ENCODE results near the gene RPP40.
"Not testable (repeated sequence)": the region's sequence is repeated elsewhere in the genome, so short reads cannot be mapped to it uniquely, and the experiment has no call there.

Gene RPP40, protein sequence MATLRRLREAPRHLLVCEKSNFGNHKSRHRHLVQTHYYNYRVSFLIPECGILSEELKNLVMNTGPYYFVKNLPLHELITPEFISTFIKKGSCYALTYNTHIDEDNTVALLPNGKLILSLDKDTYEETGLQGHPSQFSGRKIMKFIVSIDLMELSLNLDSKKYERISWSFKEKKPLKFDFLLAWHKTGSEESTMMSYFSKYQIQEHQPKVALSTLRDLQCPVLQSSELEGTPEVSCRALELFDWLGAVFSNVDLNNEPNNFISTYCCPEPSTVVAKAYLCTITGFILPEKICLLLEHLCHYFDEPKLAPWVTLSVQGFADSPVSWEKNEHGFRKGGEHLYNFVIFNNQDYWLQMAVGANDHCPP

DNA sequence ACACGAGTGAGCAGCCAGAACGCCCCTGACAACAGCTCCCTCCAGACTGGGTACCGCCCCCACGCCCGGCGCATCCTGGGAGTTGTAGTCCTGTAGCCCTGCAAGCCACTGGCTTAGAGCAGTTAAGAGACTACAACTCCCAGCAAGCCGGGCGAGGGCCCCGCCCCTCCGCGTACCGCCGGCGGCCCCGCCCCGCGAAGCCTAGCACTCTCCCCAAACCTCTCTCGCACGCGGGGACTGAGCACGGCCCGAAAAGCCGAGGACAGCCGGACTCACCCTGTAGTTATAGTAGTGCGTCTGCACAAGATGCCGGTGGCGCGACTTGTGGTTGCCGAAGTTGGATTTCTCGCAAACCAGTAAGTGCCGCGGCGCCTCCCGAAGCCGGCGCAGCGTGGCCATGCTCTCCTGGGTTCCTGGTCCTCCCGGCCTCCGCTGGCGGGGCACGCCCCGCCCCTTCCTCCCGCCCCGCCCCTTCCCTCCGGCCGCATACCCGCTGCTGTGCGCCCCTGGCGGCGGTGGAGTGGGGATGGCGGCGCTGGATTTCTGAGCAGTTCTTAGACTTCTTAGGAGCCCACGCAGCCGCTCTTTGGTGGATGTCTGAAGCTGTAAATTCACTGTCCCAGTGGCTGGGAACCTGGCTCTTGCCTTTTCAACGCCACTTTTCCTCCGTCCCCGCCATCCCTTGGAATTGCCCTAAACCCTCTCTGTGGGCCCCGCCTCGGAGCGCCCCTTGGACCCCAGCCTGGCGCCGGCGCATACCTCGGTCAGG, at the start of gene RPP40:
RPP40 (minus strand) TSS at position 434 of the 769 bp plus-strand sequence; CDS start at position 399, 35 bp downstream.
- peak; percentile 95 for DNase-seq

DNA sequence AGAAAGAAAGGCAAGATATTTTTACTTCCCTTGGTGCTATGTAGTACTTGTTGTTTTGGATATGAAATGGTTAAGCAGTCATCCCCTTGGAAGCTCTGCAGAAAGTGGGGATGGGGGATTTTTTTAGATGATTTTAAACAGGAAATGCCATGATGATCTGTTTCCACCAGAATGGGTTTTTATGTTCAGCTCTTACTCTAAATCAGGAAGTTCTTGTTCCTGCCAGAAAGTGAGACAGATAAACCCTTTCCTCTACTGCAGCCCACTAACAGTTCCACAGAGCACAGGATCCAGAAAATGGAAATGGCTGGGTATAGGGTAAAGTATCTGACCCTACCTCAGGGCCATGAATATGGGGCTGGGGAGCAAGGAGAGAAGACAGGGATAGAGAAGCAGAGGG, 49.2 kb upstream of the RPP40 start:
- DNase-seq: no peak

DNA sequence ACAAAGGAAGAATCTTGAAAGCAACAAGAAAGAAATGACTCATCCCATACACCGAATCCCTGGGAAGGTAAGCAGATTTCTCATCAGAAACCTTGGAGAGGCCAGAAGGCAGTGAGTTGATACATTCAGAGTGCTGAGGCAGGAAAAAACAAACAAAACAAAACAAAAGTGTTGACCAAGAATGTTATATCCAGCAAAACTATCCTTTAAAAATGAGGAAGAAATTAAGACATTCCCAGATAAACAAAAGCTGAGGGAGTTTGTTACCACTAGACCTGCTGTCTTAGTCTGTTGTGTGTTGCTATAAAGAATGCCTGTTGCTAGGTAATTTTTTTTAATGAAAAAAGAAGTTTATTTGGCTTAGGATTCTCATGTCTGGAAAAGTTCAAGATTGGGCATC, 47.6 kb upstream of the RPP40 start:
- DNase-seq: no peak

DNA sequence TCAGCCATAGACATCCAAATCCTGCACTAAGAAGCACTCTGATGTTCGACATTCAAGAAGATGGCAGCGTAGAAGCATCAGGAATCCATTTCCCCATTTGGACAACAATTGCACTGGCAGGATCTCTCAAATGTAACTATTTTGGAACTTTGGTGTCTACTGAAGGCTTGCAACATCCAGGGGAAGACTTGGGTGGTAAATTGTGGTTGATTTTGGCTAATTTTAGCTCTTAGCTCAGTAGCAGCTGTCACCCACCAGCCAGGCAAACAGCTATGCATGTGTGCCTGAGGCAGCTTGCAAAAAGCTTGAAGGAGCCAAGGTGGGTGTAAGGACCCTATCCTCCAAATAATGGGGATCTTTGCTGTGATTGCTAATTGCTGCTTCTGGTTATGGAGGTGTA, 46.2 kb upstream of the RPP40 start:
- DNase-seq: no peak

DNA sequence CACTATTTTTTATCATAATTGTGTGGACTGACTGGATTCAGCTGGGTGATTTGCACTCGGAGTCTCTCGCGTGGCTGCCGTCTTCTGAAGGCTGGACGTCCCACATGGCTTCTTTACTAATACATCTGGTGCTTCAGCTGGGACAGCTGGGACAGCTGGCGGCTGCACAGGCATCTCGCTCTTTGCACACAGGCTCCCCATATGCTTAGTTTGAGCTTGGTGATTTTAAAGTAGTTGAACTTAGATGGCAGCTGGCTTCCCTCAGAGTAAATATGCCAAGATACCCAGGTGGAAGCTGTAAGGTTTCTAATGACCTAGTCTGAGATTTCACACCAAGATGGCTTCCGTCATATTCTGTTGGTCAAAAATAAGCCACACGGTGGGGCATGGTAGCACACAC, 42.6 kb upstream of the RPP40 start:
- DNase-seq: no peak

DNA sequence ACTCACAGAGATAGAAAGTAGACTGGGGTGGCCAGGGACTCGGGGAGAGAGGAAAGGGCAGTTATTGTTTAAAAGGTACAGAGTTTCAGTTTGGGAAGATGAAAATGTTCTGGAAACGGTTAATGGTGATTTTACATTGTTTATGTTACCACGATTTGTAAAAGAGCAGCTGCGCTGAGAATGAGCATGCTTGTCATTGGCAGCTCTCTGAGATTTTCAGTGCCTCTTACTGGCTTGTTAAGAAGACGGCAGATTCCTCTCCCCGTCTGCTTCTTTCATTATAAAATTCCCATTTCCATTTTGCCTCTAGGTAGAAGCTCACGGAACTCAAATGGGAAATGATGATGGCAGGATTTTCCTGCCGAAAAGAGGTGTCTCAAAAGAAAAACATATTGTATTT, 41.6 kb upstream of the RPP40 start:
- DNase-seq: no peak

DNA sequence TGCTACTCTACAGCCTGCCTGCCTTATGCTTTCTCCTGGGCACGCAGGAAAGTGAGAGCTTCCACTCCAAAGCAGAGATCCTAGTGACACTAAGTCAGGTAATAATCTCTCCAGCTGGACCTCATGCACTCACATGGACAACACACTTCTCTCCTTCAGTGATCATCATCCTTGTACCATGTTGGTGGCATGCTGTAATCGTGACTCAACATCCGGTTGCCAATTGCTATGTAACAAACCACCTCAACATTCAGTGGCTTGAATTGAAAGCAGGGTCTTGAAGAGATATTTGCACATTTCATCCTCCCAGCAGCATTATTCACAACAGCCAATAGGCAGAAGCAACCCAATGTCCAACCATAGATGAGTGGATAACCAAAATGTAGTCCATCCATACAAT, 41.0 kb upstream of the RPP40 start:
- DNase-seq: no peak

DNA sequence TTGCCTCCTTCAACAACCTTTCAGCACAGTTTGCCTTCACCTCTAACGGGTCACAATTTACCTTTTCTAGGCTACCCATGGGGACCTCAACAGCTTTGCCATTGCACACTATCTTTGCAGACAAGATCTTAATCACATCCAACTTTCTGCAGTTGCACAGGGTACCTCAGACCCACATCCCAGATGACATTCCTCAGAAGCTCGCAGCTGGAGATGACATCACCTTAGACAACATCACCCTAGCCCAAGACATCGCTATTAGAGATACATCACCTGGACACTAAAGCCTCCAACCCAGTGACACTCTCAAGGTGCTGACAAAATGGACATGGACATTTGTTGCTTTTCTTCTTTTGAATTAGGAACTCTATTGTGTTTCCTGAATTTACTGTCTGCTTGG, 38.6 kb upstream of the RPP40 start:
- DNase-seq: no peak

DNA sequence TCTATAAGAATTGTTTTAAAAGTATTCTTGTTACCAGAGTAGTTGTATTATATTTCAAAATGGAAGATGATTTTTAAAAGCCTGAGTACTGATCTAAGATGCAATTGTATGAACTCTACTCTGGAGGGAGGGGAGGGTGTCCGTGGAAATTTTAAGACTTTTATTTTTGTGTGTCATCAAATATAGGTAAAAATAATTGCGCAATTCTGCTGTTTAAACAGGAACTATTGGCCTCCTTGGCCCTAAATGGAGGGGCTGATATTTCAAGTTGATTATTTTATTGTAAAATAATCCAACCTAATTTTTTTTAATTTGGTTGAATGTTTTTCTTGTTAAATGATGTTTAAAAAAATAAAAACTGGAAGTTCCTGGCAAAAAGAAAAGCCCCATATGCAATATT, 38.1 kb upstream of the RPP40 start:
- no peak for DNase-seq

DNA sequence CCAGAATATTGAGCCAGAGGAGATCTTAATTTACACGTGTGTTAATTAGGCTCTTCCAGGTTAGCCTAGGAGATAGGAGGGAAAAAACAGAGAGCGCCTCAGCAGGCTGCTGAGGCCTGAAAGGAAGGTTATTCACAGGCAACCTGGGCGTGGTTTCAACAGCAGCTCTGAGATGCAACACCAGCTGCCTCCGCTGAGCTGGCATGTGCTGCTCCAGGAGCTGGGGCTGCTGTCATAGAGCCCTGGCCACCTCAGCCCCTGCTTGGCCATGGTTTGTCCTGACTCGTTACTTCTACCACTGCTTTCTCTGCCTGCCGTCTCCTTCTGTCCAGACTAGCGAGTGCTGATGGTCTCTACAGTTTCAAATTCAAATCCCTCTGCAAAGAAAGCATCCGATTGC, 32.4 kb upstream of the RPP40 start:
- DNase-seq: peak; percentile 30

DNA sequence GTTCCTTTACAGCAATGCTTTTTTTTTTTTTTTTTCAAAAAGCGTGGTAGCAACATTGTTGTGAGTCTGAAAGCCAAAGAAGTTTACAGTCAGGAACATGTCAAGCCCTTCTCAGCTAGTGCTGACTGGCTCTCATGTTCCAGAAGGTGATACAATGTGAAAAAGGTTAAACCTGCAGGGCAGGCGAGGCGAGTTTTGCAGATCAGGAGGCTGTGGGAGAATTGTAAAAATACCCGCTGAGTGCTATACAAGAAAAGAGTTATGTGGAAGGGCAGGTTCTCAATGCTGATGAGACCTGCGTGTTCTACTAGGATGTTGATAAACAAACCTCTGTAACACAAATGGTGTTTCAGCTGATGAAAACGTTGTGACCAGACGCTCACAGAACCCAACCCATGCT, 30.9 kb upstream of the RPP40 start:
- DNase-seq: no peak

DNA sequence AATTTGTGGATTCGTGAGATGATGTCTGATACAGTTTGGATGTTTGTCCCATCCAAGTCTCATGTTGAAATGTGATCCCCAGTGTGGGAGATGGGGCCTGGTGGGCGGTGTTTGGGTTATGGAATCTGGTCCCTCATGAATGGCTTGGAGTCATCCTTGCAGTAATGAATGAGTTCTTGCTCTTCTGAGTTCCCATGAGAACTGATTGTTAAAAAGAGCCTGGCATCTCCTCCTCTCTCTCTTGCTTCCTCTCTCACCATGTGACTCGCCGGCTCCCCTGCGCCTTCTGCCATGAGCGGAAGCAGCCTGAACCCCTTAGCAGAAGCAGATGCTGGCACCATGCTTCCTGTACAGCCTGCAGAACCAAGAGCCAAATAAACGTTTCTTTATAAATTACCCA, 30.5 kb upstream of the RPP40 start:
- no peak for DNase-seq

DNA sequence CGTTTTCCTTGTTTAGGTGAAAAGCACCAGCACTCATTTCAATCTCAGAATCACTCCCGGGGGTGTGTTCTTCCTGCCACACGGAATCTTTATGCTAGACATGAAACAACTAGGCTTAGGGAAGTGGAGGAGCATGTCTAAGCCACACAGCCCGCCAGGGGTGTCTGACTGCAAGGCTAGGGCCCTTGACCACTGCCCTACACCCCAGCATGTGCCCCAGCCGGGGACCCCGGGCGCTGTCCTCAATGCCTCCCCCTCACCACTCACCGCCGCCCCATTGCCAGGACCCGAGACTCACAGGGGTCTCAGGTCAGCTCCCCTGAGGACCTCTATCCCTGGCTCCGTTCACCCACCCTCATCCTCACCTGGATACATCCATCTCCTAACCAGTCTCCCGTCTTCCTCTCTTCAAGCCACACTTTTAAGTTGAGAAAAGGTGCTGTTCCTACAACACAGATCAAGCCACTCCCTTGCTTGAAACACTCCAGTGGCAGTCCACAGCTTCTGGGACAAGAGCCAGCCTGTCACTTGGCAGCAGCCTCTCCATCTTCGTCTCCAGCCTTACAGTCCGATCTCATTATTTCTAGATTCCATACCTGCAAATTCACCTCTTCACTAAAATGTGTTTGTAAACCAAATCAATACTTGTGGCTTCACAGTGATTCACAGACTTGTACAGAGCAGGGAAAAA, 29.5 kb upstream of the RPP40 start:
- DNase-seq: not testable (repeated sequence)

DNA sequence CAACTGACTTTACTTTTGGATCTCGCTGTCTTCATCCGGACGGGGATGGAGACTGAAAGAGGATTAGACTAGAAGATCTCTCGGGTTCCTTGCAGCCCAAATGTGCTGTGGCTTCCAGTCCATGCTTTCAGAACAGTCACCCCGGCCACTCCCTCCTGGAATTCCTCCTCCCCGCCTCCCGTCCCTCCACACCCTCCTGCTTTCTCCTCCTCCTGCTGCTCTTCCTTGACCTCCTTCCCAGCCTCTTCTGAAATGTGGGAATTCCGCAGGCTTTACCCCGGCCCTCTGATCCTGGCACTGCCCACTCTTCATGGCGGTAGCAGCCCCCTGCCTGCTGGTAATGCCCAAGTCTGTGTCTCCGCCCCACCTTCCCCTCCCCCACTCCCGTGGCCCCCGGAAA, 28.9 kb upstream of the RPP40 start:
- DNase-seq: not testable (repeated sequence)

DNA sequence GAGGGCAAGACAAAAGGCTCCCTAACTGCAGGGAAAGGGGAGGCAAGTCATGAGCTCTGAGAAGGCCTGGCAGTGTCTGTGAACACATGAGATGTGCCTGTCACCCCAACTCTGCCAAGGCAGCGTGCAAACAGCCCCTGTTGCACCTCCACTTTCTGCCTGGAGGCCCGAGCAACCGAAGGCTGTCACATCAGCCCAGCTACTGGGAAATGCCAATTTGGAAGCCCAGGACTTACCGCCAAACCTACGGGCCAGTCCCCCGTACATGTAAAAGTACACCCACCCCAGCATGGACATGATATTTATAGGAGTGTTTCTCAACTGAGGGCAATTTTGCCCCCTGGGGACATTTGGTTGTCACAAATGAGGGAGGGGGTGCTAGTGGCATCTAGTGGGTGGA, 27.3 kb upstream of the RPP40 start:
- DNase-seq: no peak

DNA sequence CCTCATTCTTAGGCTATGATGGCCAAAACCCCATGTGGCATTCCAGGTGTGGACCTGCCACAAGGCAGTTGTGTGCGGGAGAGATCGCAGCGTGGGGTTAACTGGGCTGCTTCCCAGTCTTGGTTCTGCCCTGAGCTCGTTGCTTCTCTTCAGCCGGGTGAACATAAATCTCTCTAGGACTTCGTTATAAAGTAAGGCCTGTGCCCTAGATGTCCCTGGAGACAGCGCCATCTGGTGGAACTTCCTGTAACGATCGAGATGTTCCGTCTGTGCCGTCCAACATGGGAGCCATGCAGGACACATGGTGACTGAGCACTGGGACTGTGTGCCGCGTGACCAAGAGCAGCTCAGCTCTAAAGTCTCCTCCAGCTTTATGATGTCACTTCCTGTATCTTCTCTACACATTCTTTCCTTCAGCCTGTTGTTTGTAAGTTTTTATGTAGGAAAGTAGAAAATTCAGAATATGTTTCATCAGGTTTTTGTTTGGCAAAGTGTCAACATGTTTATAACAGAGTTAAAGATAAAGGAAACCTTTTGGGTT, 26.8 kb upstream of the RPP40 start:
- peak; percentile 74 for DNase-seq

DNA sequence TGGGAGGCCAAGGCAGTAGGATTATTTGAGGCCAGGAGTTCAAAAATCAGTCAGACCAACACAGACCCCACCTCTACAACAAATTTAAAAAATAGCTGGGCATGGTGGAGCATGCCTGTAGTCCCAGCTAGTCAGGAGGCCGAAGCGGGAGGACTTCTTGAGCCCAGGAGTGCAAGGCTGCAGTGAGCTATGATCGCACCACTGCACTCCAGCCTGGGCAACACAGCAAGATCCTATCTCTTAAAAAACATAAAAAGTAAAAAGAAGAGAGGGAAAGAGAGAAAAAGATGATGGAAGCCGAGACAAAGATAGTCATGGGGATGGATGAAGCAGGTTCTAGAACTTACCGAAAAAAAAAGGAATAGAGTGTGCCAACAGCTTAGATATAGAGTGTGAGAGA, 25.8 kb upstream of the RPP40 start:
- no peak for DNase-seq

DNA sequence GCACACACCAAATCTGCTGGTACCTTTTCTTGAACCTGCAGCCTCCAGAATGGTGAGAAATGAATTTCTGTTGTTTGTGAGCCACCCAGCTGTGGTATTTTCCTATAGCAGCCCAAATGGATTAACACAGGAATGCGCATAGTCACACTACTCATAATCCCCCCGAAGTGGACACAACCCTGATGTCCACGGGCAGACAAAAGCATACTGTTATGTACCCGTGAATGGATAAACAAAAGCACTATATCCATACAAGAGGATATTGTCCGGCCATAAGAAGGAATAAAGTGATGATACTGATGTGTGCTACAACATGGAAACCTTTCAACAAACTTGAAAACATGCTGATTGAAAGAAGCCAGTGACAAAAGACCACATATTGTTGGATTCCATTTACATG, 25.1 kb upstream of the RPP40 start:
- DNase-seq: no peak

DNA sequence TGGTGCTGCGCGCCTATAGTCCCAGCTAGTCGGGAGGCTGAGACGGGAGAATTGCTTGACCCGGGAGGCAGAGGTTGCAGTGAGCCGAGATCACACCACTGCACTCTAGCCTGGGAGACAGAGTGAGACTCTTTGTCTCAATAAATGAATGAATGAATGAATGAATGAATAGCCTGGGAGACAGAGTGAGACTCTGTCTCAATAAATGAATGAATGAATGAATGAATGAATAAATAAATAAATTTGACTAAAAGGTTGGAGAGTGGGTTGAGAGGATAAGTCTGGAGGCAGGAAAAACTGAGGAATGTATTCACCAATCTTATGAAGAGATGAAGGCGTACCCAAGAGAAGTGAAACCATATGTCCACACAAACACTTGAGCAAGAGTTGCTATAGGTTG, 24.5 kb upstream of the RPP40 start:
- DNase-seq: no peak

DNA sequence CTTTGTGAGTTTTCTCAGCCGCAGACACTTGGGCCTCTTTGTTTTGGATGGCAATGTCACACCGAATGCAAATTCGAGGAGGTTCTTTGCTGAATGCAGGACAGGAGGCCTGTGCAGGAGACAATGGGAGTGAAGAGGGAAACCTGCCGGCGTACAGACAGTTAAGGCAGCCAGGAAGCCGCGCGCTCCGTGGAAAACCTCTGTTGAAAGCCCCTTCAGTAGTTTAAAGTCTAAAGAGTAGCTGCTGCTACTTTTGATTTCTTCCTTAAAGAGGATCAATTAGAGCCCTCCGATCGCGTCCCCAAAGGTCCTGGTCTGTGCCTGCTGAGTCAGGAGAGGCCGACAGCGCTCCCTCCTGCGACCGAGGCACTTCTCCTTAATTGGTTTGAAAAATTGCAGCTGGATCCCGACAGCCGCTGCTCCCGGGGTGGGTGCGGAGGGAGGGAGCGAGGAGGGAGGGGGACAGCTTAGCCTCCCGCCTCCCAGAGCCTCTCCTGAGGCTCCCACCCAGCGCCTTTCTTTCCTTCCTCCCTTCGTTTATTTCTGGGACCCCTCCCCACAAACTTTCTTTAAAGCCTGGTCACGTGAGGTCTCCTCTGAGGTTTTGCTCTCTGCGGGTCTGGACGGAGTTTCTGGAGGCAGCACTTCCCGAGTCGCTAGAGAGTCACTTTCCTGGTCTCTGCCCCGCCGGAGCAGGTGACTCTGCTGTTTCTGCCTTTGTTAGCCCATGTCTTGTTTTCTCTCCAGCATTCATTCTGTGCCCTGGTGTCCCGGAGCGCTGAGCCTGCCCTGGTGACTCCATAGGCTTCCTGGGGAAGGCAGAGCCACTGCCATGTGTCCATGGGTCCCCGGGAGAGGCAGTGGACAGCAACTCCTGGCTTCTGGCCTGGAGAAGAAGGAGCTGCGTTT, 22.3 kb upstream of the RPP40 start:
- DNase-seq: peak; percentile 10

DNA sequence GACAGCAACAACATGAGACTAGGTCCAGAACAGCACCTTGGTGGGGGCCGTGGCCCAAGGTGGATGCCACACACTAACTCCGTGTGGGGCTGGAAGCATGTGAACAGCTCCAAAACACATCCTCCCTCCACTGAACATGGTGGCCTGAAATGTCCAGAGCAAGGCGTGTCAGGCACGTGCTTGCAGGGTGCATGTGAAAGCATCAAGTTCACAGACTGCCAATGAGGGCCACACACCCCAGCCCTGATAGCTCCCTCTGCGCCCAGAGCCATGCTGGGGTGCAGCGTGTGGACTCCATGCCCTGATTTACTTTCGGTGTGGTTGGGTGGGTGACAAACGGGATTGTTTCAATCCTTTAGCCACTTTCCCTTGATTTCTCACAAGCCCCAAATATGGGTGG, 20.1 kb upstream of the RPP40 start:
- no peak for DNase-seq

DNA sequence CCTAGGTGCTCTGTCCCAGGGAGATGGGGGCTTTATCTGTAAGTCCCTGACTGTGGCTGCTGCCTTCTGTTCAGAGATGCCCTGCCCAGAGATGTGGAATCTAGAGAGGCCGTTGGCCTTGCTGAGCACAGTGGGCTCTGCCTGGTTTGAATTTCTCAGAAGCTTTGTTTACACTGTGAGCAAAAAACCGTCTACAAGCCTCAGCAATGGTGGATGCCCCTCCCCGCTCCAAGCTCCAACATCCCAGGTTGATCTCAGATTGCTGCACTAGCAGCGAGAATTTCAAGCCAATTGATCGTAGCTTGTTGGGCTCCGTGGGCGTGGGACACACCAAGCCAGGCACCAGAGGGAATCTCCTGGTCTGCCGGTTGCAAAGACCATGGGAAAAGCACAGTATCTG, 16.3 kb upstream of the RPP40 start:
- DNase-seq: no peak
